GM21825 (cell line): Measurements from ENCODE around the gene PLEKHA4.
"Not testable (repeated sequence)": the region's sequence is repeated elsewhere in the genome, so short reads cannot be mapped to it uniquely, and the experiment has no call there.

Experiments
- ATAC-seq: cut with Tn5 transposase; IDR thresholded peaks from one replicate; pipeline ENCODE4 v1.9.1; 2021; ENCODE audit warnings: mild to moderate bottlenecking, moderate library complexity; ENCODE audit not compliant: unreplicated experiment

The PLEKHA4 gene

GRCh38 chr19:48887861-48888612 is 19.6 kb upstream of the PLEKHA4 start:
- no peak for ATAC-seq

- ATAC-seq: no peak
These were observed 15.3 kb upstream of the PLEKHA4 start for GRCh38 chr19:48883726-48884125.

- ATAC-seq: no peak
These were observed 13.6 kb upstream of the PLEKHA4 start for GRCh38 chr19:48881741-48882657.

- not testable (repeated sequence) for ATAC-seq
These were observed 11.3 kb upstream of the PLEKHA4 start for GRCh38 chr19:48879696-48880095.

- no peak for ATAC-seq
These were observed 10.7 kb upstream of the PLEKHA4 start for GRCh38 chr19:48879025-48879637.

GRCh38 chr19:48878196-48879024 is 10.0 kb upstream of the PLEKHA4 start:
- ATAC-seq: no peak

GRCh38 chr19:48877855-48878195 is 9.4 kb upstream of the PLEKHA4 start:
- ATAC-seq: no peak

- not testable (repeated sequence) for ATAC-seq
These were observed 7.9 kb upstream of the PLEKHA4 start for GRCh38 chr19:48876043-48876981.

GRCh38 chr19:48874303-48875135 is 6.1 kb upstream of the PLEKHA4 start:
- no peak for ATAC-seq

- ATAC-seq: peak; percentile 6
These were observed 5.3 kb upstream of the PLEKHA4 start for GRCh38 chr19:48873476-48874302.

- ATAC-seq: peak; percentile 15
These were observed 4.6 kb upstream of the PLEKHA4 start for GRCh38 chr19:48872884-48873475.

- peak; percentile 48 for ATAC-seq
These were observed 3.9 kb upstream of the PLEKHA4 start, which contains the start of gene PPP1R15A for GRCh38 chr19:48872182-48872883. PPP1R15A (plus strand) TSS chr19:48872421; CDS start chr19:48873234, 813 bp downstream.

- not testable (repeated sequence) for ATAC-seq
These were observed 3.2 kb upstream of the PLEKHA4 start for GRCh38 chr19:48871471-48872181.

- ATAC-seq: no peak
These were observed 1.6 kb upstream of the PLEKHA4 start for GRCh38 chr19:48870048-48870447.

- ATAC-seq: no peak
These were observed 687 bp downstream of the PLEKHA4 start for GRCh38 chr19:48867746-48868113.

- no peak for ATAC-seq
These were observed 1.2 kb downstream of the PLEKHA4 start for GRCh38 chr19:48867123-48867745.
